GM20431 (cell line): ENCODE measurements around the gene LRRC30.

Experiments
- in situ Hi-C: fragments of 300-500 bp; cut with MseI, MboI; formaldehyde crosslinking; loops from one replicate; pipeline ENCODE4 v1.15.0; 2020; ENCODE audit warnings: low sequenced_read_pairs; ENCODE audit not compliant: unreplicated experiment

LRRC30 gene

GRCh38 chr18:7236933-7237332, 6.0 kb downstream of the LRRC30 start:
- in situ Hi-C loops = no loop called here

- in situ Hi-C loops = no loop called here
Measured at GRCh38 chr18:7237673-7238272, 6.9 kb downstream of the LRRC30 start.

- in situ Hi-C loops = no loop called here
Measured at GRCh38 chr18:7242926-7243325, 12.0 kb downstream of the LRRC30 start.

- in situ Hi-C loops = no loop called here
Measured at GRCh38 chr18:7248877-7249276, 18.0 kb downstream of the LRRC30 start.

GRCh38 chr18:7254163-7254562, 23.3 kb downstream of the LRRC30 start:
- in situ Hi-C loops = no loop called here

- in situ Hi-C loops = no loop called here
Measured at GRCh38 chr18:7255054-7255453, 24.2 kb downstream of the LRRC30 start.

GRCh38 chr18:7255643-7256042, 24.8 kb downstream of the LRRC30 start:
- in situ Hi-C loops = no loop called here

- in situ Hi-C loops = no loop called here
Measured at GRCh38 chr18:7256618-7257425, 25.9 kb downstream of the LRRC30 start.

GRCh38 chr18:7257426-7257740, 26.5 kb downstream of the LRRC30 start:
- in situ Hi-C loops = no loop called here

GRCh38 chr18:7259475-7259874, 28.6 kb downstream of the LRRC30 start:
- in situ Hi-C loops = no loop called here

GRCh38 chr18:7261199-7261598, 30.3 kb downstream of the LRRC30 start:
- in situ Hi-C loops = no loop called here

- in situ Hi-C loops = no loop called here
Measured at GRCh38 chr18:7267973-7268372, 37.1 kb downstream of the LRRC30 start.

GRCh38 chr18:7269942-7270341, 39.1 kb downstream of the LRRC30 start:
- in situ Hi-C loops = no loop called here

GRCh38 chr18:7272311-7273049, 41.6 kb downstream of the LRRC30 start:
- in situ Hi-C loops = no loop called here

GRCh38 chr18:7273301-7273921, 42.5 kb downstream of the LRRC30 start:
- in situ Hi-C loops = no loop called here

- in situ Hi-C loops = no loop called here
Measured at GRCh38 chr18:7281579-7281978, 50.7 kb downstream of the LRRC30 start.
